Spleen (tissue), 7 donors: ENCODE results near the gene NIPBL.

Experiments
- POLR2A ChIP-seq, 3 donors: fragments of 450-650 bp; IDR thresholded peaks; one replicate each; pipeline ENCODE4 v1.5.1; 2017; ENCODE audit warnings: antibody characterized with exemption in 3 of 3, mild to moderate bottlenecking in 1 of 3
- TF ChIP-seq, protein P1 (sequence below), 11 experiments: fragments of 200-600 bp in 7 of 11; fragments of 450-650 bp in 4 of 11; sonication (generic) in 4 of 11; IDR thresholded peaks in 8 of 11; conservative IDR thresholded peaks in 3 of 11; 1 replicate in 7 of 11; 2 replicates in 4 of 11; pipeline versions ENCODE4 v1.4.0 to v1.8.0; 2016 to 2021; ENCODE audit warnings: antibody characterized with exemption in 11 of 11, inconsistent platforms in 4 of 11, mild to moderate bottlenecking in 1 of 11
- donor health status: DM: no; HTN: no; CAD: no; lungs with moderate emphysema.
- donor health status: DM: no; HTN: no; CAD: no.
- donor health status: DM: no; HTN: no; CAD: no.

DNA sequence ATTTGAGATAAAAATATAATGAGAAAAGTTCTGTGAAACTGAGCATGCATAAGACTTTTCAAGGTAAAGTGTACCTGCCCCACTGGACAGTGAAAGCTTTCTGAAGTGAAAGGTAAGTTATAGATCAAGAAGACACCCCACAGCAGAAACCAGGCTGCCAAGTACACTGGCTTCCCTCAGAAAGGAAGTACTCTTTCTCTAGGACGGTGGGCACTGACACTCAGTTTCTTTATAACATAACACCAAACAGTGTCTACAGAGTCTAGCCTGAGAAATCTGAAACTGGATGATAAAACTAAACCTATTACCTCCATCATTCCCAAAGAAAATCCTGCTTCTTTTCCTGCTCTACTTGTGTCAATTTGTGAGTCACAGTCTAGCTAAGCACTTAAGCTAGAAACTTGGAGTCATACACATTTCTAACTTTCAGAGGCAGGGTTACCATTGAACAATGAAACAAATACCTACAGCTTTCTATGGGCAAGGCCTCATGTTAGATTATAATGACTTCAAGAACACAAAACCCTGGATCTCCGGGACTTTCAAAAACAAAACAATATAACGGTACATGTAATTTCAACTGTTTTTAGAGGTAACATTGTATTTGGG, 235.9 kb downstream of the NIPBL start:
- TF ChIP-seq, protein P1, sequence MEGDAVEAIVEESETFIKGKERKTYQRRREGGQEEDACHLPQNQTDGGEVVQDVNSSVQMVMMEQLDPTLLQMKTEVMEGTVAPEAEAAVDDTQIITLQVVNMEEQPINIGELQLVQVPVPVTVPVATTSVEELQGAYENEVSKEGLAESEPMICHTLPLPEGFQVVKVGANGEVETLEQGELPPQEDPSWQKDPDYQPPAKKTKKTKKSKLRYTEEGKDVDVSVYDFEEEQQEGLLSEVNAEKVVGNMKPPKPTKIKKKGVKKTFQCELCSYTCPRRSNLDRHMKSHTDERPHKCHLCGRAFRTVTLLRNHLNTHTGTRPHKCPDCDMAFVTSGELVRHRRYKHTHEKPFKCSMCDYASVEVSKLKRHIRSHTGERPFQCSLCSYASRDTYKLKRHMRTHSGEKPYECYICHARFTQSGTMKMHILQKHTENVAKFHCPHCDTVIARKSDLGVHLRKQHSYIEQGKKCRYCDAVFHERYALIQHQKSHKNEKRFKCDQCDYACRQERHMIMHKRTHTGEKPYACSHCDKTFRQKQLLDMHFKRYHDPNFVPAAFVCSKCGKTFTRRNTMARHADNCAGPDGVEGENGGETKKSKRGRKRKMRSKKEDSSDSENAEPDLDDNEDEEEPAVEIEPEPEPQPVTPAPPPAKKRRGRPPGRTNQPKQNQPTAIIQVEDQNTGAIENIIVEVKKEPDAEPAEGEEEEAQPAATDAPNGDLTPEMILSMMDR (IDR thresholded peaks at IDR 0.05 in 8 of 11, conservative IDR thresholded peaks at IDR 0.05 in 3 of 11), result no peak
- no peak for TF ChIP-seq POLR2A (IDR thresholded peaks at IDR 0.05)
